Measurements from ENCODE around the gene KRT71.
"Not testable (repeated sequence)": the region's sequence is repeated elsewhere in the genome, so short reads cannot be mapped to it uniquely, and the experiment has no call there.

KRT71 gene

DNA sequence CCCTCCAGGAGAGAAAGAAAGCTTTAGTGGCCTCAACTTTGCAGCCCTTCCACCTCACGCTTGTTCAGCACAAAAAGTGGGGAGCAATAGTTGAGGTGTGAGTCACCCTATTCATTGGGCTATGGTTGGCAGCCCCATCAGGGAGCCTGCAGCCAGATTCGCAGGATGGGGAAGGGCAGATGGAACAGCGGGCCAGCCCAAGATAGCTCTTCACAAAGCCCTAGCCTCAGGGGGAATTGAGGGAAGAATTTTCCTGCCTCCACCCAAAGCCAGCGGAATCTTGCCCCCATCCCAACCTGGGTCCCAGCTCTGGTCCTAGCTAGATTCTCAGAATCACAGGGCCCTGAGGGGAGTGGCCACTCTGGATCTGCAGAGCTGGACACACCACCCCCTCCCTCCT, 29.1 kb downstream of the KRT71 start:
- in situ Hi-C loops (cut with MboI; ENCODE audit: low sequenced_read_pairs) = no loop called here

DNA sequence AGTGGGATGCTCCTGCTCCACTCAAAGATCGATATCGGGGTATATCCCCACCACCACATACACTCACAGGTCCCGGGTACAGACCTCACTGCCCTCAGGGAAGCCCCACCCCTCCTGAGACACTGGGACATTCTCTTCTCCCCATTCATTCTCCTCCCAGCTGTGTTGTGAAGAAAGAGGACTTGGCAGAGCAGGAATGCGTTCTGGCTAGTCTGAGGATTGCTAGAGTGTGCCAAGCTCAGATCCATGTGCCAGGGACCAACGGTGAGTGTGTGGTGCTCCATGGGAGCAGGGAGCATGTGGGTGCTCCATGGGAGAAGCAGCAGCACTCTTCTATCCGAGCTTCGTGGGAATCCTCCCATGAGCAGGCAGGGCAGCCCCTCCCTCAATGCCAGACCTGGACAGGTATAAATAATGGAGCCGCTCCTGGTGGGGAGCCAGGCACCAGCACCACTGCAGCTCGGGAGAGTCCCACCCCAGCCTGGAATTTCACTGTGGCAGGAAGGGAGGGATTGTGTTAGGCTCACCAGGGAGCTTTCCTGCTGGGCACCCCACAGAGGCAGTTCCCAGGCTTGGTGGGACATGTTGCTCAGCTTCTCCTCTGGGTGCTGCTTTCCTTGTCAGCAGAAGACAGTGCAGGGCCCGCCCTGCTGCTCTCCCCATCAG, 30.5 kb downstream of the KRT71 start:
- in situ Hi-C loops (cut with MboI; ENCODE audit: low sequenced_read_pairs) = no loop called here

DNA sequence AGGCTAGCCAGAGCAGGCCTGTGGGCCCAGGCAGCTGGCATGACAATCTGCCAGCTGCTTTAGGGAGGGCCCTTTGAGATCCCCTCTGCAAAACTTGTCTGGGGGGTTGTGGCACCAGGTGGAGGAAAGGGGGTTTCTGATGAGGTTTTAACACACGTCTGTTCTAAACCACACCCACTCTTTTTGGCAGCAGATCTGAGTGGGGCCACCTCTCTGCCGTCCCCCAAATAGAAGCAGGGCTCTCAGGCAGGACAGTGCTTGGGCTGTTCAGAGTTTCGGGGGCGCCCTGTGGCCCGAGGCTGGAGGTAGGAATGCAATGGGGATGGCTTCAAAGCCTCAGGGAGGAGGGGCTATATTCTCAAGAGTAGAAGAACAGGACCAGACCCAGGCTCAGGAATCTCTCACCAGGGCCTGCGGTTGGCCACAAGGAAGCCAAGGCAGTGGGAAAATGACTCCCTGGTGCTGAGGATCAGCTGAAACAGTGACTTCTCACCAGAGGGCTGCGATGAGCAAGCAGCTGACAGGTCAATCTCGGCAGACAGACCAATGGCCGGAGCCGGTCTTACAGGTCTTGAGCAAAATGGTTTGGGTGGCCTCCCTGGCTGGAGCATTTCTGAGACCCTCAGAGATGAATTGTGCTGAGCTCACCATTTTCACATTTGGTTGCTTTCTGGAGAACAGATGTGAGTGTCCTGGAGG, 31.2 kb downstream of the KRT71 start:
- in situ Hi-C loops (cut with MboI; ENCODE audit: low sequenced_read_pairs) = no loop called here

DNA sequence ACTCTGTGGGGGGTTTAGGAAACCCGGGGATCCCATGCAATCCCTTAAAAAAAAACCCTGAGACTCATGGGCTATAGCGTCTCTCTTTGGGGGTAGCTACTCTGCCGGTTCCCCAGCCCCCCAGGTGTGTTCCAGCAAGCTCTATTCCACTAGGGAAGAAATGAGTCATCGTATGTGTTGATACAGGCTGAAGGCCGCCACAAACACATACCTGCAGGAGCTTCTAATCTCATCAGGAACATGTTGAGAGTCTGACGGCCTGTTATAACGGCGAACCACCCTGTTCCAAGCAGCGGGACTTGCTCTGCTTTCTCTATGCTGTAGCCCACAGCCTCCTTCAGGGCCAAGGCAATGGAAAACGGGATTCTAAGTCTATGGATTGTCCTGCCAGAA, 31.8 kb downstream of the KRT71 start:
- in situ Hi-C loops (cut with MboI; ENCODE audit: low sequenced_read_pairs) = no loop called here

DNA sequence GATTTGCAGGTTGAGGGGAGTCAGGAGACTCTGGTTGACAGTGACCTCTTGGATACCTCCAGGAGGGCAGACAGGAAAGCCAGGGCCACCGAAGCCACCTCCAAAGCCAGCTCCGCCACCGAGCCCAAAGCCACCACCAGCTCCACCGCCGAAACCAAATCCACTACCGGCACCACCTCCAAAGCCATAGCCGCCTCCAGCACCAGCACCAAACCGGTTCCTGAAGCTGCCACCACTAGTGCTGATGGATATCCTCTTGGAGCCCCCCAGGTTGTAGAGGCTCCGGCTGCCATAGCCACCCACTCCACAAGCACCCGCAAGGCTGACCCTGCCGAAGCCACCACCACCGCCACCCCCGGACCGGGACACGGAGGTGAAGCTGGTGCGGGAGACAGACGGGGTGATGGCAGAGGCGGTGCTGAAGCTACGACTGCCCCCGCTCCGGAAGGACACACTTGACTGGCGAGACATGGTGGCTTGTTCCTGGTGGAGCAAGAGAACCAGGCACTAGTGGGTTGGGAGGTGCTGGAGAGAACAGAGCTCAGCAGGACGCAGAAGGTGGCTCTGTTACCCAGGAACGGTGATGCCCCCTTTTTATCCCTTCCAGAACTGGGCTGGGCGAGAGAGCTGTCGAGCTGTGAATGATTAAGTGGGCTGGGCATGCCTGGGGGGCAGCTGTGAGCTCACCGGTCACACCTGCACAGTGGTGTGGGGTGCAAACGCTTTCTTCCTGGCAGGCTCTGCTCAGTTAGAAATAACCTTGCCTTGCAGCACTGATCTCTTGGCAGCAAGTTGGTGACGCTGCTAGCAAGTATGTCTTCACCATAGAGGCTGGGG, 32.9 kb downstream of the KRT71 start, which contains the start of gene KRT5:
Gene KRT5, minus strand, starts transcription at position 569 of the 837 bp plus-strand sequence. Its CDS starts 98 bp downstream, at position 471.
- in situ Hi-C loops (cut with MboI; ENCODE audit: low sequenced_read_pairs) = no loop called here

DNA sequence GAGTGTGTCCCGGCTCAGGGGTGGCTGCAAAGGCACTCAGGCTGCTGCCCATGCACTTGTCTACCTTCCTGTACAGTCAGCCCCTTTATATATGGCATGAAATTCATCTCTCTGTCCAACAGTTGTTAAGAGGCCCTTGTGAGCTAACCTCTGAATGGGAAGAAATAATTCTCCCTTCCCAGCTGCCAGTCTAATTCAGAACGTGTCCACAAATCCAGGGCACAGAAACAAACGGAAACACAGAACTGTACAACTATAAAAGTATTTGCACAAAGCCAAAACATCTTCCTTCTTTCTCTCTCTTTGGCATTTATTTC, 33.6 kb downstream of the KRT71 start:
- in situ Hi-C loops (cut with MboI; ENCODE audit: low sequenced_read_pairs) = no loop called here

DNA sequence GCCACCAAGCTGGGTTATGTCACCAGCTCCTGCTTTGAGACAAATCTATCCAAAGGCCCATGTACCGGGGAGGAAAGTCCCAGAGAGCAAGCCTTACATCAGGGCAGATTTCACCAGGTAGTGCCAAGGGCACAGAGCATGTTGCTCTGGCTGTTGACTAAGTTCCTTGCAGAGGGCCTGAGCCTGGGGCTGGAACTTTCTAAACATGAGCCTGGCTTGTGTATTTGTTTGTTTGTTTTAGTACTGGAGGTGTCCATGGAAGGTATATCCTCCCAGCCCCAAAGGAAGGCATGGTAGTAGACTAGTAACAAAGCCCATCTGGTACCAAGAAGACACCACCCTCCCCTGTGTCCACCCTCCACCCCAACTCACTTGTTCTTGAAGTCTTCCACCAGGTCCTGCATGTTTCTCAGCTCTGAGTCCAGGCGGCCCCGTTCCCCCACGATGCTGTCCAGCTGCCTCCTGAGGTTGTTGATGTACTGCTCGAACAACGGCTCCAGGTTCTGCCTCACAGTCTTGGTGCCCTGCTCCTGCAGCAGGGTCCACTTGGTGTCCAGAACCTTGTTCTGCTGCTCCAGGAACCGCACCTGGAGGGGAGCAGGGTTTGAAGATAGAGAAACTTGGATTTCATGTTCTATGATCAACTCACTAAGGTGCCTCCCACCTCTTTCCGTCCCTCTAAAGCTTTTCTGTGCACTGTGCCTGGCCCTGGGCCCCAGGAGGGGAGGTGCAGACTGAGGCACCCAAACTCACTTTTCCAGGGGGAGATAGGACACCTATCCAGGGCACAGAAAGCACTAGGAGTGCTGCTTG, 34.2 kb downstream of the KRT71 start:
- in situ Hi-C loops (cut with MboI; ENCODE audit: low sequenced_read_pairs) = no loop called here

DNA sequence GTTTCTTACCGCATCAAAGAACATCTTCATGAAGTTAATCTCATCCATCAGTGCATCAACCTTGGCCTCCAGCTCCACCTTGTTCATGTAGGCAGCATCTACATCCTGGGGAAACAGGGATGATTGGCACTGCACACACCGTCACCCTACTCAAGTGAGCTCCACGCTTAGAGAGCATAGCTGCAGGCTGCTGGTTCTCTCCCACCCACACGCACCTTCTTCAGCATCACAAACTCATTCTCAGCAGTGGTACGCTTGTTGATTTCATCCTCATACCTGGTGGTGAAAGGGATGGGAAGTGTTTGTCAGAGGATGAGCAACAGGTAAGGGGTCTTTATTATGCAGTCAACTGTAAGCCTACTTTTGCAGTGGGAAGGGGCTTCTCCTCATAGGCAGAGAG, 35.1 kb downstream of the KRT71 start:
- in situ Hi-C loops (cut with MboI; ENCODE audit: low sequenced_read_pairs) = no loop called here

DNA sequence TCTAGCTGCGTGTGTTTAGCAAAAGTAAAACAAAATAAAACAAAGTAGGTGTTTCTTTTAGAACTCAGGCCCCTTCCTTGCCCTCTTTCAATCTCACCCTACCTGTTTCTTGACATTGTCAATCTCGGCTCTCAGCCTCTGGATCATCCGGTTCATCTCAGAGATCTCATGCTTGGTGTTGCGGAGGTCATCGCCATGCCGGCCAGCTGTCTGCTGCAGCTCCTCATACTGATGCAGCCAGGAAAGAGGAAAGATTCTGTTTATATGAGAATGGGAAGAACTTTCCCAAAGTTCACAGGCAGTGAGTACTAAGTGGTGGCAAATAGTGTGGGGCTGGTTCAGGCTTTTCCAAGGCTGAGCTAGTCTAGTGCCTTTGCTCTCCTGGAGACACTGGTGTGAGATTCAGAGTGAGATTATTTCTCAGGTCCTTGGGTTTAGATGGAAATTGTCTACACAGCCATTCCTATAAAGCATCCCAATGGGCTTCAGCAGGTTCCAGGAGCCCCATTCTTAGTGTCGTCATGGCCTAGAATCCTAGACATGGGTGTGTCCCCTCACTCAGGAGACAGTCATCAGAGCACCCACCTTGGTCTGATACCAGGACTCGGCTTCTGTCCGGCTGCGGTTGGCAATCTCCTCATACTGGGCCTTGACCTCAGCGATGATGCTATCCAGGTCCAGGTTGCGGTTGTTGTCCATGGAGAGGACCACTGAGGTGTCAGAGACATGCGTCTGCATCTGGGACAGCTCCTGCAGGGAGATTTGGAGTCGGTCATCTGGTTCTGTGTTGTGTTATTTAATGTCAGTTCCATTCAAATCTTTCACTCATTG, 35.7 kb downstream of the KRT71 start:
- in situ Hi-C loops (cut with MboI; ENCODE audit: low sequenced_read_pairs) = no loop called here

DNA sequence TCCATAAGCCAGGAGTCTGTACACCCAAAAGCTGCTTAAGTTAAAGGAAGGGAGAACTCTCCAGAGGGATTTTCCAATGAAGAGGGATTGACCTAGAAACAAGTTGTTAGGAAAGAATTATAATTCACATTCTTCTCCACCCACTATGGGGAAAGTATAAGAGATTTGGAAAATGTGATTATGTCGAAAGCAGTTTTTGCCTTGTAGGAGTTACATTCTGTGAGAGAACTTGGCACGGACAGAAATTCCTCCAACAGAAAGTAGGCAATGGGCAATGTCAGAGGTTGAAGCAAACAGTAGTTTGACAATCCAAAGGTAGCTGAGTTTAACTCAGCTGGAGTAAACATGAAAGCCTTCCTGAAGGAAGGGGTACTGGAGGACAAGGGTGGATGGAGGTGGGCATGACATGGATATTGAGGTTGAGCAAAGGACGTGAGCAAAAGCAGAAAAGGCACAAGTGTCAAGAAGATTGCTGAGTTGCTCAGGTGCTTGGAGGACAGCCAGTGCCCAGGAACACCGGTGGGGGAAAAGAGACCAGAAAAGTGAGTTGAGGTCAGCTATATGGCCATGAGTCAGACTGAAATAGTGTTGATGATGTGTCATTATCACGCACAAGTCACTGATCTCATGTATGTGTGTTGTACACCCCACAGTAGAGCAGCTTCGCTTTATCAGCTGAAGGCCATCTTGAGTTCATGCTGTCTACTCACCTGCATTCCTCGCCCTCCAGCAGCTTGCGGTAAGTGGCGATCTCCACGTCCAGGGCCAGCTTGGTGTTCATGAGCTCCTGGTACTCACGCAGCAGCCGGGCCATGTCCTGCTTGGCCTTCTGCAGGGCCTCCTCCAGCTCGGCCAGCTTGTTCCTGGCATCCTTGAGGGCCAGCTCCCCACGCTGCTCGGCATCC, 36.8 kb downstream of the KRT71 start:
- in situ Hi-C loops (cut with MboI; ENCODE audit: low sequenced_read_pairs) = no loop called here

DNA sequence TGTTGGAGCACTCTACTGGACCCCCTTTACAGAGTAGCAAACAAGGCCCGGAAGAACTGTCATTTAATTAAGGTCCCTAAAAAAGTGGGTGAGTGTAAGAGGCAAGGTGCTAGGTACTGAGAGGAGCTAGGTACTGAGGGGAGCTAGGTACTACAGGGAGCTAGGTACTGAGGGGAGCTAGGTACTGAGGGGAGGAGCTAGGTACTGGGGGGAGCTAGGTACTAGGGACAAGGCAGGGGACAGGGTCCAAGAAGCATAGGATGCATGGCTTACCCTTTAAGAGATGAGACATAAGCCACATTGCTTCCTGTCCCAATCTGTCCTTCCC, 37.7 kb downstream of the KRT71 start:
- in situ Hi-C loops (cut with MboI; ENCODE audit: low sequenced_read_pairs) = no loop called here

DNA sequence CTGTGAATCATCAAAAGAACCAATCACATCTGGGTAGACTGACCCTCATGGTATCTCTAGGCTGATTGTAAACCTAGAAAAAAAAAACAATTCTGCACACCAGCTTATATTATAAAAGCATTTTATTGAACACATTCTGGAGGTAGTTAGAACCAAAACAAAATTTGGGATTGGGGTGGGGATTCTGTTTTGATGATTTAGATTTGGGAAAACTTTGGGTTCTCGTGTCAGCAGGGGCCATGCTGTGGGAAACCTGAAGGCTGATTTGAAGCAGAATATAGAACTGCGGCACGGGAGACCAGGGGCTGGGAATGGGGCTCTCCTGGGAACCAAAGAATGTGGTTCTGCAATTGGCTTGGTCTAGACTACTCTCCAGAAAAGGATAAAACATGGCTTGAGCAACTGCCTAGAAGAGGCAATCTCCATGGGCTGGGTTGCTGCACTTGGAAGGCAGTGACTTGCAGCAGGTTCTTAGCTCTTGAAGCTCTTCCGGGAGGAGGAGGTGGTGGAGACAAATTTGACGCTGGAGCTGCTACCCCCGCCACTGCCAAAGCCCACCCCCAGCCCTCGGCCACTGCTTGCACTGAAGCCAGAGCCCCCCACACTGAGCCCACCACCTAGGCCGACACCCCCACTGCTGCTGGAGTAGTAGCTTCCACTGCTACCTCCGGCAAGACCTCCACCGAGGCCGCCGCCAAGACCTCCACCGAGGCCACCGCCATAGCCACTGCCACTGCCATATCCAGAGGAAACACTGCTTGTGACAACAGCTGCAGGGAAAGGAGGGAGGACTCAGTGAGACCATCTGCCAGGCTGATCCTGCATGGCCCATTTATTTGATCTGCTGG, 38.2 kb downstream of the KRT71 start:
- in situ Hi-C loops (cut with MboI; ENCODE audit: low sequenced_read_pairs) = no loop called here

DNA sequence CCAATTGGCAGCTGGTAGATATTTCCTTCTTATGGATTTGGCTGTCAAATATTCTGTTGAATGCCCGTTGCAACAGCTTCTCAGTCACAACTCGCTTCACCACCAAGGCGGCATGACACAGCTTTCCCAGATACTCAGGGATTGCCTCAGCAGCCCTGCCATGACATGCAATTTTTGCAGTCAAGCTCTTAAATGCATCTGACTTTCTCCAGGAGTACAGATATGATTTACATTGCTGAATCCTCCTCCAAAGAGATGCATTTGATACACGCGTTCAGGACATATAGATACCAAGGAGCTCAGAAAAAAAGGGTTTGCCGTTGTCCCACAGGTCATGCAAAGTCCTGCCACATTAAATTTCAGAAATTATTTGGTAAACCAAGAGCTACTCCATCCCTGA, 39.2 kb downstream of the KRT71 start:
- in situ Hi-C loops (cut with MboI; ENCODE audit: low sequenced_read_pairs) = no loop called here

DNA sequence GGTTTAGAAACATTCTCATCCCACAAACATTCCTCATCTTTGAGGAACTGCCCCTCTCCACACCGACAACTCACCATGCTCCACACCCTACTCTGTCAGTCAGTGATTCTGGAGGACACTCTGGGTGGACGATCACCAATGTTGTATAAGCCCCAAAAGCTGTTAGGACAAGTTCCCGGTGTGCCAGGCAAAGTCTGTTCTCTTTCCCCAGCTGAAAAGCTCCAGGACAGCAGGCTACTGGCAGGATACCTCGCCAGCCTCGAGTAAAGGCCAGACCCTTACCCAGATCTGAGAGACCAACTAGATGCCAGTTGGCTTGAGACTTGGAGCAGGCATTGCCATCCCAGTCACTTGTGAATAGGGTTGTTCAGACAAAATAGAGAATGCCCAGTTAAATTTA, 44.7 kb downstream of the KRT71 start:
- in situ Hi-C loops (cut with MboI; ENCODE audit: low sequenced_read_pairs) = no loop called here

DNA sequence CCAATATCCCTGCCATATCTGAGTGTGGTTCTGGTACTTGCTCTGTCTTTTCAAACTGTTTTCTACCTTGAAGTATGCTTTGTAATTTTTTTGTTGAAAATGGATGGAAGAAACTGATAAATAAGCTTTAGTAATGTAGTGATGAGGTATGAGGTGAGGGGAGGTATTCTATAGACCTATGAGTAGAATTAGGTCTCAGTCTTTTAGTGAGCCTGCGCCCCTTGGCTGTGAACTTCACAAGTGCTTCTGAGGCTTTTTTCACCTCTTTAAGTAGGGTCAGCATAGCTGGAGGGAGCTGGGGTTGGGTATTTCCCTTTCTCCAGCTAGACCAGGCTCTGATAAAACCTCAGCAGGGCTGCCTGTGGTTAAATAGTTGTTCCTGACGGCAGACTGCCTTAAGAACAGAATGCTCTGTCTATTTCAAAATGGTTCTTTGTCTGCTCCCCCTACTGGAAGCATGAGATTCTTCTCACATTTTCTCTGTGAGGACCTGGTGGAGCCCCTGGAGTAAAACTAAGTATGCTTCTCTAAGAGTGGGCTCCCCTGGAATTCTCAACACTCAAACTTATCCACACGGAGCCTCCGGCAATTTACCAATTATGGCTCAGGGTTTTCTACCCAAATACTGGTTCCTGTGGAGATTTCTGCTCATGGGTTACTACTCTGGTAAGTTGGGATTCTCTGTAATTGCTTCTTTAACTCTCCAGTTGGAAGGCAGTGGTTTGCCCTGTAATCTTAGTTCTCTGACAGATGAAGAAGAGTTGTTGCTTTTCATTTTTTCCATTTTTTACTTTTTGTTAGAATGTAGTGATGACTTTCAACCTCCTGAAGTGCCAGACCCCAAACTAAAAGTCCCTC, 45.9 kb downstream of the KRT71 start:
- in situ Hi-C loops (cut with MboI; ENCODE audit: low sequenced_read_pairs) = no loop called here

DNA sequence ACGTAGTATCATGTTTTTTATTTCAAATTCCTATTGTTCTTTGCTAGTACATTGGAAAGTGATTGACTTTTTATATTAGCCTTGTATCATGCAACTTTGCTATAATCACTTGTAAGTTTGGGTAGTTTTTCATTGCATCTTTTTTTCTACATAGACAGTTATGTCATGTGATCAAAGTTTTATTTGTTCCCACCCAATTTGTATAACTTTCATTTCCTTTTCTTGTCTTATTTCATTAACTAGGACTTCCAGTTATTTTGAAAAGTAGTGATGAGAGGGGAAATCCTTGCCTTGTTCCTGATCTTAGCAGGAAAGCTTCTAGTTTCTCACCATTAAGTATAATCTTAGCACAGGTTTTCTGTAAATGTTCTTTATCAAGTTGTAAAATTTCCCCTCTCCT, 50.1 kb downstream of the KRT71 start:
- in situ Hi-C loops (cut with MboI; ENCODE audit: low sequenced_read_pairs) = no loop called here

DNA sequence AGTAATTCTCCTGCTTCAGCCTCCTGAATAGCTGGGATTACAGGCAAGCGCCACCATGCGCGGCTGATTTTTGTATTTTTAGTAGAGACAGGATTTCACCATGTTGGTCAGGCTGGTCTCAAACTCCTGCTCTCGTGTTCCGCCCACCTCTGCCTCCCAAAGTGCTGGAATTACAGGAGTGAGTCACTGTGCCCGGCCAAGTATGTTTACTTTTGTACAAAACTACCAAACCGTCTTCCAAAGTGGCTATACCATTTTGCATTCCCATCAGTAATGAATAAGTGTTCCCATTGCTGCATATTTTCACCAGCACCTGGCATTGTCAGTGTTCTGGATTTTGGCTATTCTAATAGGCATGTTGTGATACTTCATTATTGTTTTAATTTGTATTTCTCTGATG, 51.5 kb downstream of the KRT71 start:
- in situ Hi-C loops (cut with MboI; ENCODE audit: low sequenced_read_pairs) = no loop called here

DNA sequence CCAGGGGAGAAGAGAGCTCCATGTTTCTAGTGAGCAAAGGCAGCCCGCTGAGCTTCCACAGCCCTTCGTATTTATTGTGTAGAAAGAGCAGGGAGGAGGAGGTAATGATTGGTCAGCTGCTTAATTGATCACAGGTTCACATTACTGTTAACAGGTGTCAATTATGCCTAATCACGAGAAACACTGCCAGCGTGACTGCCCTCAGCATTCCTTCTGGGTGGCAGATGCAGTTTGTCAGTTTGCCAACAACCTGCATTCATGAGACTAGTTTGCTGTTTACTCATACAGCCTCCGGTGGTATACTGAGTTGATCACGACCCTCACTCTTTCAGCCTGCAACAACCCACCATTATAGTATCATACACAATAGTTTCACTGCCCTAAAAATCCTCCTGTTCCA, 52.4 kb downstream of the KRT71 start:
- in situ Hi-C loops (cut with MboI; ENCODE audit: low sequenced_read_pairs) = not testable (repeated sequence)

Measured in hTERT RPE-1 (cell line).